HTR-8/SVneo (cell line): ENCODE measurements around the gene HDAC6.
"Not testable (repeated sequence)": the region's sequence is repeated elsewhere in the genome, so short reads cannot be mapped to it uniquely, and the experiment has no call there.

Experiments
- DNase-seq: peaks from one replicate; pipeline ENCODE4 v3.0.0; 2011; ENCODE audit warnings: low spot score, mixed read lengths; ENCODE audit not compliant: insufficient read length
- FAIRE-seq: peaks from 2 replicates; lab custom pipeline; 2011; peaks lifted over from hg19 to GRCh38; lab: Jason Lieb, UNC

Gene HDAC6

GRCh38 chrX:48818866-48819265 is 17.0 kb downstream of the HDAC6 start:
- no peak for FAIRE-seq
- DNase-seq: no peak

GRCh38 chrX:48819394-48819793 is 17.5 kb downstream of the HDAC6 start:
- FAIRE-seq, DNase-seq: not testable (repeated sequence)

GRCh38 chrX:48823053-48823452 is 21.2 kb downstream of the HDAC6 start:
- no peak for FAIRE-seq
- DNase-seq: no peak

- DNase-seq: no peak
- no peak for FAIRE-seq
These were observed 22.2 kb downstream of the HDAC6 start for GRCh38 chrX:48824066-48824465.

- no peak for FAIRE-seq
- DNase-seq: no peak
These were observed 24.4 kb downstream of the HDAC6 start, which contains the start of gene ERAS for GRCh38 chrX:48826135-48826875. Gene ERAS, plus strand, starts transcription at chrX:48826513. Its CDS starts 2,611 bp downstream, at chrX:48829124.

GRCh38 chrX:48826876-48827653 is 25.2 kb downstream of the HDAC6 start:
- no peak for FAIRE-seq
- no peak for DNase-seq

GRCh38 chrX:48827654-48827968 is 25.7 kb downstream of the HDAC6 start:
- no peak for DNase-seq
- FAIRE-seq: no peak

GRCh38 chrX:48829016-48829735 is 27.3 kb downstream of the HDAC6 start:
- no peak for FAIRE-seq
- DNase-seq: no peak

GRCh38 chrX:48831136-48831908 is 29.5 kb downstream of the HDAC6 start:
- DNase-seq (no peak), FAIRE-seq (no peak)

GRCh38 chrX:48831909-48832291 is 30.0 kb downstream of the HDAC6 start:
- DNase-seq (no peak), FAIRE-seq (no peak)

- peak; percentile 17 for DNase-seq
- FAIRE-seq: no peak
These were observed 31.8 kb downstream of the HDAC6 start for GRCh38 chrX:48833542-48834138.

- FAIRE-seq (no peak), DNase-seq (no peak)
These were observed 32.5 kb downstream of the HDAC6 start for GRCh38 chrX:48834383-48834709.

- FAIRE-seq (no peak), DNase-seq (peak; percentile 50)
These were observed 33.9 kb downstream of the HDAC6 start, which contains the start of gene PCSK1N for GRCh38 chrX:48835524-48836329. Gene PCSK1N, minus strand, starts transcription at chrX:48835610. Its CDS starts 78 bp downstream, at chrX:48835532.

- DNase-seq (no peak), FAIRE-seq (no peak)
These were observed 37.8 kb downstream of the HDAC6 start for GRCh38 chrX:48839686-48840085.

GRCh38 chrX:48848847-48849246 is 47.0 kb downstream of the HDAC6 start:
- no peak for DNase-seq
- FAIRE-seq: no peak

GRCh38 chrX:48852857-48853256 is 51.0 kb downstream of the HDAC6 start:
- DNase-seq (no peak), FAIRE-seq (no peak)

GRCh38 chrX:48853494-48853893 is 51.6 kb downstream of the HDAC6 start:
- not testable (repeated sequence) for FAIRE-seq, DNase-seq

GRCh38 chrX:48854121-48854804 is 52.4 kb downstream of the HDAC6 start:
- not testable (repeated sequence) for FAIRE-seq

More at GRCh38 chrX:48854121-48854804, 52.4 kb downstream of the HDAC6 start:
- DNase-seq: not testable (repeated sequence)
